DOHH2 (cell line): Measurements from ENCODE around the gene ZNF264.

Experiments
- EZH2phosphoT487 ChIP-seq: fragments of 200-600 bp; sonication (generic); IDR thresholded peaks from 2 replicates; pipeline ENCODE4 v1.6.1; 2017; ENCODE audit warnings: borderline replicate concordance, mild to moderate bottlenecking, antibody characterized with exemption, low read length, moderate library complexity, mixed read lengths
- TF ChIP-seq, protein P1 (sequence below): fragments of 200-600 bp; sonication (generic); IDR thresholded peaks from one replicate; pipeline ENCODE4 v1.5.1; 2014; ENCODE audit warnings: antibody characterized with exemption, mild to moderate bottlenecking, low read depth, low read length; ENCODE audit not compliant: poor library complexity, severe bottlenecking

DNA sequence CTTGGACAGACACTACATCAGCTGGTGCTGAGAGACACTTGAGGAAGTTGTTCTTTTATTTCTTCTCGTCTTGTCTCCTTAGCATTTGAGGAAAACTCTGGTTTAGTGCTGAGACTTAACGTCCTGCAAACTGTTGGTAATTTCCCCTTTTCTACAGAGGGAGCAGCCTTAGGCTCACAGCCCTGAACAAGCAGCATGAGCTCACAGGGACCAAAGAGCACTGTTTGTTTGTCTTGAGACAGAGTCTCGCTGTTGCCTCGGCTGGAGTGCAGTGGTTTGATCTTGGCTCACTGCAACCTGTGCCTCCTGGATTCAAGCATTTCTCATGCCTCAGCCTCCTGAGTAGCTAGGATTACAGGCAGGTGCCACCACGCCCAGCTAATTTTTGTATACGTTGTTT is 54.7 kb downstream of the ZNF264 start:
- TF ChIP-seq, protein P1, sequence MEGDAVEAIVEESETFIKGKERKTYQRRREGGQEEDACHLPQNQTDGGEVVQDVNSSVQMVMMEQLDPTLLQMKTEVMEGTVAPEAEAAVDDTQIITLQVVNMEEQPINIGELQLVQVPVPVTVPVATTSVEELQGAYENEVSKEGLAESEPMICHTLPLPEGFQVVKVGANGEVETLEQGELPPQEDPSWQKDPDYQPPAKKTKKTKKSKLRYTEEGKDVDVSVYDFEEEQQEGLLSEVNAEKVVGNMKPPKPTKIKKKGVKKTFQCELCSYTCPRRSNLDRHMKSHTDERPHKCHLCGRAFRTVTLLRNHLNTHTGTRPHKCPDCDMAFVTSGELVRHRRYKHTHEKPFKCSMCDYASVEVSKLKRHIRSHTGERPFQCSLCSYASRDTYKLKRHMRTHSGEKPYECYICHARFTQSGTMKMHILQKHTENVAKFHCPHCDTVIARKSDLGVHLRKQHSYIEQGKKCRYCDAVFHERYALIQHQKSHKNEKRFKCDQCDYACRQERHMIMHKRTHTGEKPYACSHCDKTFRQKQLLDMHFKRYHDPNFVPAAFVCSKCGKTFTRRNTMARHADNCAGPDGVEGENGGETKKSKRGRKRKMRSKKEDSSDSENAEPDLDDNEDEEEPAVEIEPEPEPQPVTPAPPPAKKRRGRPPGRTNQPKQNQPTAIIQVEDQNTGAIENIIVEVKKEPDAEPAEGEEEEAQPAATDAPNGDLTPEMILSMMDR = no peak
- no peak for TF ChIP-seq EZH2phosphoT487
